SK-N-MC (cell line): ENCODE results near the gene CARD9.

Experiments used
- EZH2 ChIP-seq: fragments of 200-600 bp; sonication (generic); IDR thresholded peaks from one replicate; pipeline ENCODE4 v1.6.1; 2017; ENCODE audit warnings: antibody characterized with exemption
- FOXP2 ChIP-seq: optimal IDR thresholded peaks from 2 replicates; pipeline ENCODE3; 2011; ENCODE audit warnings: mild to moderate bottlenecking, moderate library complexity; ENCODE audit not compliant: insufficient read depth; ENCODE audit errors: extremely low read length, control extremely low read depth
- POLR2AphosphoS5 ChIP-seq: IDR thresholded peaks from 2 replicates; pipeline ENCODE4 v1.6.1; 2012; ENCODE audit warnings: mild to moderate bottlenecking, low read depth, low read length, borderline replicate concordance

GRCh38 chr9:136339958-136340310 is 33.5 kb downstream of the CARD9 start:
- TF ChIP-seq EZH2 = no peak
- TF ChIP-seq POLR2AphosphoS5 = no peak
- TF ChIP-seq FOXP2 = no peak
